GM19328 (cell line): ENCODE results near the gene CPA5.

Source experiments
- ATAC-seq: cut with Tn5 transposase; IDR thresholded peaks from one replicate; pipeline ENCODE4 v1.9.1; 2021; ENCODE audit warnings: mild to moderate bottlenecking, moderate library complexity; ENCODE audit not compliant: unreplicated experiment

Gene CPA5

GRCh38 chr7:130332259-130333053 lies 12.2 kb upstream of the CPA5 start:
- no peak for ATAC-seq

- ATAC-seq = no peak
Observed at GRCh38 chr7:130333832-130334231, 10.8 kb upstream of the CPA5 start.

GRCh38 chr7:130334274-130334673 lies 10.3 kb upstream of the CPA5 start:
- ATAC-seq = no peak

- no peak for ATAC-seq
Observed at GRCh38 chr7:130337410-130337971, 7.1 kb upstream of the CPA5 start.

- no peak for ATAC-seq
Observed at GRCh38 chr7:130338233-130338632, 6.4 kb upstream of the CPA5 start.

- no peak for ATAC-seq
Observed at GRCh38 chr7:130341882-130342281, 2.7 kb upstream of the CPA5 start.

GRCh38 chr7:130342701-130343380 lies 1.8 kb upstream of the CPA5 start:
- no peak for ATAC-seq

- ATAC-seq = no peak
Observed at GRCh38 chr7:130345136-130345535, 520 bp downstream of the CPA5 start.

- no peak for ATAC-seq
Observed at GRCh38 chr7:130345725-130346124, 1.1 kb downstream of the CPA5 start.

- no peak for ATAC-seq
Observed at GRCh38 chr7:130346177-130346905, 1.7 kb downstream of the CPA5 start.

- ATAC-seq = no peak
Observed at GRCh38 chr7:130346941-130347340, 2.3 kb downstream of the CPA5 start.

GRCh38 chr7:130349911-130350782 lies 5.5 kb downstream of the CPA5 start:
- no peak for ATAC-seq

- ATAC-seq = no peak
Observed at GRCh38 chr7:130350945-130351790, 6.6 kb downstream of the CPA5 start.

- ATAC-seq = no peak
Observed at GRCh38 chr7:130351791-130352090, 7.1 kb downstream of the CPA5 start.

- ATAC-seq = no peak
Observed at GRCh38 chr7:130352194-130353074, 7.8 kb downstream of the CPA5 start.

- ATAC-seq = no peak
Observed at GRCh38 chr7:130353196-130353595, 8.6 kb downstream of the CPA5 start.

- no peak for ATAC-seq
Observed at GRCh38 chr7:130356121-130356875, 11.7 kb downstream of the CPA5 start.
